ENCODE data around the gene DNM3. TPM values are rescaled to one million over a fixed set of nuclear protein-coding genes. Genes with fewer than 3 reads are reported as not detected.

DNM3 gene
- total RNA-seq, 1 experiment from 2014 or later: 2.7 TPM

GRCh38 chr1:172246521-172247390, 405.5 kb downstream of the DNM3 start:
- H3K56ac ChIP-seq (ENCODE audit: insufficient read length, low read depth, low read length): no peak overlapping the region

More at GRCh38 chr1:172246521-172247390, 405.5 kb downstream of the DNM3 start:
- Mint-ChIP-seq H3K27ac (no peak overlapping the region), H3K4me3 (no peak overlapping the region; a peak in 1 of 5 replicates), H3K9me3 (no peaks in the 10 kb centered on the region; a peak in 1 of 5 replicates), H3K36me3 (ENCODE audit: insufficient read depth in 1 of 3, low read depth in 3 of 3) (no peaks in the 10 kb centered on the region; a peak in 1 of 7 replicates), H3K4me1 (peaks cover 4% of the 10 kb centered on the region in 2 experiments; a peak in 2 of 4 replicates), H3K27me3 (ENCODE audit: low read depth) (no peaks in the 10 kb centered on the region; the same call in 1 of the 2 replicates)
- H4K91ac ChIP-seq (ENCODE audit: insufficient read length, low read depth, low read length): no peak overlapping the region
- no peak overlapping the region for H2AFZ ChIP-seq (ENCODE audit: low read length)
- no peaks in the 10 kb centered on the region for H3K4me1 ChIP-seq (ENCODE audit: insufficient read depth, low read length)
- no peak overlapping the region for H3K23ac ChIP-seq (ENCODE audit: insufficient read length, low read depth, low read length)
- no peak overlapping the region for H2BK12ac ChIP-seq (ENCODE audit: insufficient read length, low read depth, low read length)
- H3K14ac ChIP-seq (ENCODE audit: insufficient read depth, low read length): no peak overlapping the region
- H4K5ac ChIP-seq (ENCODE audit: insufficient read length, low read depth, low read length): no peak overlapping the region
- no peaks in the 10 kb centered on the region for H4K20me1 ChIP-seq (ENCODE audit: control insufficient read depth, insufficient read depth, insufficient read length)
- no peaks in the 10 kb centered on the region for H3K79me2 ChIP-seq (ENCODE audit: insufficient read depth, low read length)
- peak overlapping the region; percentile 75 for H2BK20ac ChIP-seq (ENCODE audit: low read depth, low read length, poor library complexity, severe bottlenecking)
- H3K27ac ChIP-seq (ENCODE audit: insufficient read length, low read depth, low read length): no peak overlapping the region
- no peak for DNase-seq
- no peak overlapping the region for H3K4ac ChIP-seq (ENCODE audit: low read depth, low read length)
- no peak overlapping the region for H2BK15ac ChIP-seq (ENCODE audit: low read depth, low read length)
- no peak overlapping the region for H3T11ph ChIP-seq (ENCODE audit: low read length)
- H3K23me2 ChIP-seq (ENCODE audit: insufficient read length, low read depth, low read length, poor library complexity, severe bottlenecking): no peaks in the 10 kb centered on the region
- WGBS (ENCODE audit: extremely low coverage, insufficient read length, low lambda C conversion rate): no CpG with 5 or more reads among the region's 8 CpGs
- no peak overlapping the region for H4K8ac ChIP-seq (replicated peaks; ENCODE audit: insufficient read length, low read depth, low read length)
- 0 out of 2 replicates have a peak, but pooled peaks cover 2% of the 10 kb centered on the region for H3K27me3 ChIP-seq (ENCODE audit: insufficient read depth, low read length)
- H2AK5ac ChIP-seq (ENCODE audit: insufficient read length, low read length): no peak overlapping the region
- TF ChIP-seq CTCF (conservative IDR thresholded peaks at IDR 0.05): no peak
- H3K9ac ChIP-seq (ENCODE audit: extremely low read depth, insufficient read length, low read length): no peak overlapping the region
- H3K18ac ChIP-seq (ENCODE audit: insufficient read length, low read depth, low read length): no peak overlapping the region
- no peaks in the 10 kb centered on the region for H3K9me3 ChIP-seq (ENCODE audit: control insufficient read depth, low read depth, low read length)
- no peaks in the 10 kb centered on the region for H3K79me1 ChIP-seq (ENCODE audit: insufficient read depth, low read depth, low read length, poor library complexity, severe bottlenecking)
- no peak overlapping the region for H2BK5ac ChIP-seq (ENCODE audit: insufficient read length, low read length)
- H3K4me2 ChIP-seq (ENCODE audit: insufficient read depth, insufficient read length, low read length): no peak overlapping the region
- no peak overlapping the region for H2BK120ac ChIP-seq (ENCODE audit: low read depth, low read length, poor library complexity, severe bottlenecking)
